Central memory CD8-positive, alpha-beta T cell (primary cell): Measurements from ENCODE around the gene MPST.

Source experiments
- ATAC-seq: fragments of 150-1000 bp; cut with Tn5 transposase; replicated peaks from 2 replicates; pipeline ENCODE4 v1.10.0; 2022; ENCODE audit warnings: mild to moderate bottlenecking, moderate FRiP score, moderate number of reproducible peaks; ENCODE audit not compliant: poor library complexity, severe bottlenecking; ENCODE audit errors: extremely low read depth
- DNase-seq, 2 donors: peaks; one replicate each; pipeline ENCODE4 v3.0.0; 2021; ENCODE audit warnings: low spot score in 2 of 2
- H3K27ac Mint-ChIP-seq: one replicate; pipeline ENCODE4 v1.8.0; 2022; ENCODE audit warnings: low read depth, mild to moderate bottlenecking, moderate library complexity, mixed read lengths
- H3K27me3 Mint-ChIP-seq: one replicate; pipeline ENCODE4 v1.8.0; 2022; ENCODE audit warnings: mixed read lengths
- H3K36me3 Mint-ChIP-seq: one replicate; pipeline ENCODE4 v1.8.0; 2022; ENCODE audit warnings: mild to moderate bottlenecking, moderate library complexity, mixed read lengths; ENCODE audit not compliant: insufficient read depth
- H3K4me1 Mint-ChIP-seq: one replicate; pipeline ENCODE4 v1.8.0; 2022; ENCODE audit warnings: mixed read lengths
- H3K4me3 Mint-ChIP-seq: one replicate; pipeline ENCODE4 v1.8.0; 2022; ENCODE audit warnings: mild to moderate bottlenecking, moderate library complexity, mixed read lengths
- H3K9me3 Mint-ChIP-seq: one replicate; pipeline ENCODE4 v1.8.0; 2022; ENCODE audit warnings: mixed read lengths

MPST gene

DNA sequence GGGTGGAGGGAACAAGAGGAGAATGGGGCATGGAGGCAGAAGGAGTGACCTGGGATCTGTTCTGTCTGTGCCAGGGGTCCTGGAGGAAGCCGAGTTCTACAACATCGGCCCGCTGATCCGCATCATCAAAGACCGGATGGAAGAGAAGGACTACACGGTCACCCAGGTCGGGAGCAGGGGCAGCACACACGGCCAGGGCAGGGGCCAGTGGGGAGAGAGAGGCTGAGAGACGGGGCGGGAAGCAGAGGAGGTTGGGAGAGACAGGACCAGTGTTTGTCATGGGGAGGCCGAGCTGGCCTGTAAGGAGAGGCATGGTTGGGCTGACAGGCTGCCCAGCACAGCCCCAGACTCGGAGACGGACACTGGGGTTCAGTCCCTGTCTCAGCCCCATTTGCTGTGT is 36.7 kb downstream of the MPST start:
- Mint-ChIP-seq H3K4me1 (peaks cover 21% of the 10 kb centered on the region), H3K27me3 (no peaks in the 10 kb centered on the region), H3K27ac (no peak overlapping the region), H3K36me3 (peaks cover 12% of the 10 kb centered on the region), H3K4me3 (no peak overlapping the region), H3K9me3 (no peaks in the 10 kb centered on the region)
- ATAC-seq (no peak), DNase-seq (no peak)

DNA sequence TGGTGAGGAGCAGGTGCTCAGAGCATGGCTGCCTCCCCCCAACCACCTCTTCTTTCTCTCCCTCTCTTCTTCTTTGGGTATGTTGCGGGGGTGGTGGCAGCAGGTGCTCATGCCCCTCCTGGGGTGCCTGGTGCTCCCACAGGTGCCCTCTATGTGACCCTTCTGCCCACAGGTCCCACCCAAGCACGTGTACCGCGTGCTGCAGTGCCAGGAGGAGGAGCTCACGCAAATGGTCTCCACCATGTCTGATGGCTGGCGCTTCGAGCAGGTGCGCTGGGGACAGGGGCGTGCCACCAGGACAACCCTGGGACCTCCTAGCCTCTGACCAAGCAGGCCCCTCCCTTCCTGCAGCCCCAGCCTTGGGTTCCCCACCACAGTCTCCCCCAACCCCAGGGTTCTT is 37.7 kb downstream of the MPST start:
- Mint-ChIP-seq H3K27ac (no peak overlapping the region), H3K9me3 (no peaks in the 10 kb centered on the region), H3K4me1 (peaks cover 23% of the 10 kb centered on the region), H3K4me3 (no peak overlapping the region), H3K27me3 (no peaks in the 10 kb centered on the region), H3K36me3 (peaks cover 12% of the 10 kb centered on the region)
- DNase-seq, result no peak
- no peak for ATAC-seq

DNA sequence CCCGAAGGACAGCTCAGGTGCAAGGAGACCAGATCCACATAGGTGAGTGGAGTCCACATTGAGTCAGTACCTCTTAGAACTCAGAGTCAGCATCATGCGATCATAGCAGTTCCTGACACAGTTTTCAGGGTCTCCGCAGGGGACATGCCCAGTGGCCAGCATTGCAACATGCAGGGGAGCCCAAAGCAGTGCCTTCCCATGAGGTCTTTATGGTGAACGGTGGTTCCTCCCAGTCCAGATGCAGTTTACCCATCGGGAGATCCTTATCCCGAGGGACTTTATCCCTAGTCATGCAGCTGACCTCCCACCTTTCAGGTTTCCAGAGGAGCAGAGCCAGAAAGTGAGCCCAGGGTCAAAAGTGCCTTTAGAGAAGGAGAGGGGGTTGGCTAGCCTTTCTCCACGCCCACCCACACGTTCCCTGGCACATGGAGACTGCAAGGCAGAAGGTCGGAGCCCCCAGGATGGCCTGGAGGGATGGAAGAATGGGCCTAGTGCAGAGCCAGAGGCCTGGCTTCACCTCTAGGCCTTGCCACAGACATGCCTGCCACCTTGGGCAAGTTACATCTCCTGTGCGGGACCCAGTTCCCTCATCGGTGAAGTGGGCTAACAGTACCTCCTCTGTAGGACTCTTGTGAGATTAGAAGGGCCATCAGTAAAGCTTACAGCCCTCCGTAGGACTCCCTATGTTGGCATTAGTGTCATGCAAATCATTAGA is 38.4 kb downstream of the MPST start:
- no peak overlapping the region for H3K27ac Mint-ChIP-seq
- H3K4me3 Mint-ChIP-seq, result no peak overlapping the region
- H3K4me1 Mint-ChIP-seq, result peaks cover 17% of the 10 kb centered on the region
- H3K36me3 Mint-ChIP-seq, result peaks cover 12% of the 10 kb centered on the region
- H3K9me3 Mint-ChIP-seq, result no peaks in the 10 kb centered on the region
- ATAC-seq (no peak), DNase-seq (no peak)
- no peaks in the 10 kb centered on the region for H3K27me3 Mint-ChIP-seq

DNA sequence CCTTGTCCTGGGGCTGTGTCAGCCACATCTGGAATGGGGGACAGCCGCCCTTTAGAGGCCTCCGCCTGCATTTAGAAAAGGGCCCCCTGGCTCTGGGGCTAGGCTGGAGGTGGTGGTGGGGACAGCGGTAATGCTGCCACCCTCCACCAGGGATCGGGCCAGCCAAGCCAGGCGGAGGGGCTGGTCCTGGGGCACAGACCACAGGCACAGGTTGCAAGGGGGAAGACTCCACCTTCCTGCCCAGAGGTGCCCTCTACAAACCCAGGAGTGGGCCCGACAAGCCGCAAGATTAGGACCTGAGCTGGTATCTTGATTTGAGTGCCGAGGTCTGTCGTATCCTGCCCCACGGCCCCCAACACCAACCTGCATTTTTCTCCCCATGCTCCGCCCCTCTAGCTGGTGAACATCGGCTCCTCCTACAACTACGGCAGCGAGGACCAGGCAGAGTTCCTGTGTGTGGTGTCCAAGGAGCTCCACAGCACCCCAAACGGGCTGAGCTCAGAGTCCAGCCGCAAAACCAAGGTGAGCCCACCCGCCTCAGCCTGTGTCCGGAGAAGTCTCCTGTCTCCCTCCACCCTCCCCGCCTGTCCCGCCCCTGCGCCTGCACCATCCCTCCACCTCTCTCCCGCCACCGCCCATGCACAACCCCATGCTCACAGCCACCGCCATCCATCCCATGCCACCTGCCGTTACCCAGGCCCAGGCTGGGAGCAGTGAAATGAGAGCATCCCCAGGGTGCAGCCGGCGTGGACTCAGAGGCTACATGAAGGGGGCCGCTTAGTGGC is 39.6 kb downstream of the MPST start:
- no peak overlapping the region for H3K27ac Mint-ChIP-seq
- DNase-seq, result no peak
- H3K4me3 Mint-ChIP-seq, result no peak overlapping the region

DNA sequence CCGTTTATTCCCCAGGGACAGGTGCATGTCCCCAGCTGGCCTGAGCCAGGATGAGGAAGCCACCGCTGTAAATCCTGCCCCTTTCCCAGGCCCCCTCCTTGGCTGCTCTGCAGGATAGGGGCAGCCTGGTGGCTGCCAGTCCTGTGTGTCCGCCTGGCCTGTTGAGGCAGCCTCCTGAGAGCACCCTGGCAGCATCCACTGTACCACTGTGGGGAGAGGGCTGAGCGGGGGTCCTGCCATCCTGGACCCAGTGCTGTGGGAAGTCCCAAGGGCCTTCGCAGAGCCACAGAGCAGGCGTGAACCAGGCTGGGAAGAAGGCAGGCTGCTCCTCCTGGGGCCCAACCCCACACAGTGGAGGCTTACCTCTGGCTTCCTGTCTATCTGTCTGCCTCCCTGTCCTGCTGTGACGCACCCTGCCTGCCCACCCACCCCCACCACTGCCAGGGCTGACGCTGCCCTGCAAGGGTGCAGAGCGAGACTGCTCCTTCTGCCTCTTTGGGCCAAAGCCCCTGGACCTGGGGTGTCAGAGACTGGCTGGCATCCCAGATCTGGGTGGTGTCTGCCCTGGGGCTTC is 40.4 kb downstream of the MPST start:
- DNase-seq (no peak), ATAC-seq (peak; percentile 85)
- Mint-ChIP-seq H3K27me3 (no peaks in the 10 kb centered on the region), H3K4me3 (no peak overlapping the region), H3K9me3 (no peaks in the 10 kb centered on the region), H3K4me1 (peaks cover 17% of the 10 kb centered on the region), H3K27ac (no peak overlapping the region), H3K36me3 (peaks cover 12% of the 10 kb centered on the region)

More for the DNA sequence above, 39.6 kb downstream of the MPST start:
- Mint-ChIP-seq H3K4me1 (peaks cover 17% of the 10 kb centered on the region), H3K9me3 (no peaks in the 10 kb centered on the region), H3K36me3 (peaks cover 12% of the 10 kb centered on the region), H3K27me3 (no peaks in the 10 kb centered on the region)
- ATAC-seq, result no peak

DNA sequence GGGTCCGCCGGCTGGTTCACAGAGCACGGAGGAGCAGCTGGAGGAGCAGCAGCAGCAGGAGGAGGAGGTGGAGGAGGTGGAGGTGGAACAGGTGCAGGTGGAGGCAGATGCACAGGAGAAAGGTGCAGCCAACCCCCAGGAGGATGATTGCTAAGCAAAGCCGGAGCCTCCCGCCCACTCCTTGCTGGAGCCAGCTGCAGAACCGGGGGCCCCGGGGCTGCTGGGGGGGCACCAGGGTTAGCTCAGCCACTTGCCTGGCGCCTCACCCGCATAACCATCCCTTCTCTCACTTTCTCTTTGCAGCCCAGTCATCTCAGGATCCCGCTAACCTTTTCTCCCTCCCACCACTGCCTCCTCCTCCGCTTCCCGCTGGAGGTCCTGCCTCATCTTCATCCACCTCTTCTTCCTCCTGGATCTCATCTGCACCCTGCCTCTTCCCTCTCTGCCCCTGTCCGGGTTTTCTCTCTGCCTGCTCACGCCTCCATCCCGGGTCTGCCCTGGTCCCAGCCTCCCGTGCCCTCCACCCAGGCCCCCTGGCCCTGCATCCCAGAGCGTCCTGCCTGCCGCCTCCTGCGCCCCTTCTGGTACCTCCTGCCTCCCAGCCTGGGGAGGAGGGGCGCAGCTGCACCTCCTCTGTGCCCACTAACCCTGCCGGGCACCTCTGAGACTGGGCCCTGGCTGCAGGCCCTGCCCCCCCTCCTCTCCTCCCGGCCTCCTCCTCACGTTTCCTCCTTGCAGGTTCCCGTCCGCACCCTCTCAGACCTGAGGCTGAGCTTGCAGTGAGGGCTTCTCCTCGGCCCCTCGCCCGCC is 41.5 kb downstream of the MPST start:
- Mint-ChIP-seq H3K27ac (peak overlapping the region; percentile 41), H3K36me3 (peaks cover 12% of the 10 kb centered on the region)

DNA sequence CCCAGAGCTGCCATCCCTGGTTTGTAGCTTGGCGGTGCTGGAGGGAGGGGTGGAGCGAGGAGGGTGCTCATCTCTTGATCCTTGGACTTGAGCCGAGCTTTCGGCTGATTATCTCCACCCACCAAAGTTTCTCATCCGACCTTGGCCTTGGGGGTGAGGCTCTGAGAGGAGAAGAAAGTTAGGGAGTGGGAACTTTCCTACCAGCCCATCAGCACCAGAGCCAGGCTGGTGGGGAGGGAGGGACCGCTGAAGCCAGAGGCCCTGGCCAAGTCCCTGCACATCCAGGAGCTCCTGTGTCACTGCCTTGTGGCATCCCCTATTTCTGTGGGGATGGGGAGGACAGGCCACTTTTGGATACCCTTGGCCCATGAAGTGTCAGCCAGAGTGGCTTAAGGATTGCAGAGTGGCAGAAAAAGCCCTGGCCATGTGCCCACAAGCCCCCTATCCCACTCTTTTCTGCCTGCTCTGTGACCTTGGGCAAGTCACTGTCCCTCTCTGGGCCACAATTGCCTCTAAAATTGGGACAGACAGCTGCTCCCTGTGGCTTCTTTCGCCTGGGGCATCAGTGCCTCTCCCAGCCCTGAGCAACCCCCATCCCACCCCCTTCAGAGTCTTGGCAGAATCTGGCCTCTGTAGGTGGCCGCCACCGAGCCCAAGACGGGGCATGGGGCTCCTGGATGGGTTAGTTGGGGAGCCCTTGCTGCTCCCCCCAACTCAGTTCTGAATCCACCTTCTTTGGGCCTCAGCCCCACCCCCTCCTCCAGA is 42.3 kb downstream of the MPST start:
- Mint-ChIP-seq H3K27ac (peak overlapping the region; percentile 41), H3K27me3 (no peaks in the 10 kb centered on the region), H3K4me1 (peaks cover 17% of the 10 kb centered on the region), H3K9me3 (no peaks in the 10 kb centered on the region), H3K36me3 (peaks cover 10% of the 10 kb centered on the region), H3K4me3 (peak overlapping the region; percentile 20)
- DNase-seq (no peak), ATAC-seq (no peak)

More for the DNA sequence above, 41.5 kb downstream of the MPST start:
- Mint-ChIP-seq H3K9me3 (no peaks in the 10 kb centered on the region), H3K4me3 (peak overlapping the region; percentile 20), H3K4me1 (peaks cover 17% of the 10 kb centered on the region), H3K27me3 (no peaks in the 10 kb centered on the region)
- peak; percentile 40 for ATAC-seq
- no peak for DNase-seq

DNA sequence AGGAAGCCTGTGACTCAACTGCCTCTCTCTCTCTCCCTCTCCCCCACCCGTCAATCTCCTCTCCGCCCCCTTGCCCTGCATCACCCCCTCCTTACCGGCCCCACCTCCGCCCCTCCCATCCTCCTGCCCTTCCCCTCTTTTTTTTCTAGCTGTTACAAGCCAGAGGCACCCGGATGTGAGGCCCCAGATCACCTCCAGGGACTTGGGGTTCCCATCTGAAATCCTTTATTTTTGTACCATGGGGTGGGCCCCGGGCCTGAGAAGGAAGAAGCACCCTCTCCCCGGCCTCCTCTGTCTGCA is 42.8 kb downstream of the MPST start:
- DNase-seq, result no peak
- no peak for ATAC-seq
- peaks cover 8% of the 10 kb centered on the region for H3K36me3 Mint-ChIP-seq
- no peak overlapping the region for H3K27ac Mint-ChIP-seq
- H3K4me1 Mint-ChIP-seq, result peaks cover 17% of the 10 kb centered on the region
- H3K4me3 Mint-ChIP-seq, result no peak overlapping the region
- H3K27me3 Mint-ChIP-seq, result no peaks in the 10 kb centered on the region
- no peaks in the 10 kb centered on the region for H3K9me3 Mint-ChIP-seq

DNA sequence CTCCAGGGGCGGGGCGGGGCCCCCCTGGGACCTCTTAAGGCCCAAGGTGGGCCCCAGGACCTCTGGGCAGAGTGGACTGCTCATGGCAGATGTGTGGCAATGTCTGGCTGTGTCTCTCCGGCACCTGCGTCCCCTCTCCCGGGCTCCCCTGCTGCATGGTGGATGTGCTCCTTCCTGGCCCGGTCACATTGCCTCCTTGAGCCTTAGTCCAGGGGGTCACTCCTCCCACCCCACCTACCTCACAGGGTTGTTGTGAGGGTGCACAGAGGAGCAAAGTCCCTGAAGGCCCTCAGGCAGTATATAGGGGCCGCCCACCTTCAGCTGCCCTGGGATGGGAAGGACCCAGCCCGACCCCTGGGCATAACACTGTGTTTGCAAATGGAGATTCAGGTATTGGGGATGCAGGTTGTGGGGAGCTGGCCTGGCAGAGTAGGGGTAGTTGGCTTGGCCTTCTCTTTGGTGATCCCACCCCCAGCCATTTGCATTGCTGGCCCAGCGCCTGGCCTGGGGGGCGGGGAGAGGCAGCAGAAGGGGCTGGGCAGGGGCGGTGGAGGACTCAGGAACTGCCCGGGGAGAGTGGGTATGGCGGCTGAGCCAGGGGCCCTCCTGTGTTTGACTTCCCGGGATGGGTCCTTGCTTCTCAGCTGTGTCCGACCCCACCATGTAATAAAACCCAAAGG is 43.3 kb downstream of the MPST start:
- Mint-ChIP-seq H3K9me3 (no peaks in the 10 kb centered on the region), H3K4me3 (no peak overlapping the region), H3K36me3 (peaks cover 5% of the 10 kb centered on the region), H3K27me3 (no peaks in the 10 kb centered on the region), H3K27ac (peak overlapping the region; percentile 57), H3K4me1 (peaks cover 17% of the 10 kb centered on the region)
- DNase-seq, result no peak
- no peak for ATAC-seq

DNA sequence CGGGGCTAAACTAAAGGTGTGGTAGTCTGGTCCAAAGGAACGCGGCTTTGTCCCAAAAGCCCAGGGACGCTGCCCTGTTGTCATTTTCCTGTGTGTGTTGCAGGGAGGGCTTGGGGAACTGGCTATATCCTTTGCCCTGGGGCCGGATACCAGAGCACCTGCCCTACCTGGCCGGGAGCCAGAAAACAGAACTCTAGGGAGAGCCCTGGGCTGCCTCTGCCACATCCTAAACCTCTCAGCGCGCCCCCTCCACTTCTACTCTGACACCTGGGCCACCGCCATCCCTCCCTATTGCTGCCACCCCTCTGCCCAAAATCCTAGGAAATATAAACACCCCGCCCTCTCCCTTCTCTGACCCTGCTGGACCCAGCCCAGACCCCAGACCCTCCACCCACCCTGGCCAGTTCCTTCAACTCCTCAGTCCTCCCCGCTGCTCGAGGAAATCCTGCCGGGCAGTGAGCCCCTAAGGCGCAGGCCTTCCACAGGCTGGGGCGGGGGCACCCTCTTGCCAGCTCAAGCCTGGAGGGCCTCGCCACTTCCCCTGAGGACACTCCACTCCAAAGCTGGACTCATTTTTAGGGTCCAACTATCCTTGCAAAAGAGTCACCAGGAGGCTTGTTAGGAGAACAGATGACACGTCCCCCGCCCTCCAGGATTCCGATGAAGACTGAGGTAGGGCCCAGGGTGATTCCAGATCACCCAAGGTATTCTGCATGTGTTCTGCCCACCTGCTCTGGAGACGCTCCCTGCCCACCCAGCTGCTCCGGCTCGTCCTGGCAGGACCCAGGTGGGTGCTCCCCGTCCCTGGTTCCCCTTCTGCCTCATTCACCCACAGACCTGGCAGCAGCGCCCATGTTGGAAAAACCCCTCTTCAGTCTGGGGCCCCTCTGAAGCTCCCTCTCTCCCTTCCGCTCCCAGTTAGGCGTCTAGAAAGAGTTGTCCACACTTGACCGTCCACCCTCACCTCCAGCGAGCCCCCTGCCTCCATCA is 44.2 kb downstream of the MPST start:
- ATAC-seq, result no peak
- no peak overlapping the region for H3K4me3 Mint-ChIP-seq
- H3K27me3 Mint-ChIP-seq, result no peaks in the 10 kb centered on the region
- DNase-seq, result no peak
- peak overlapping the region; percentile 57 for H3K27ac Mint-ChIP-seq
- H3K4me1 Mint-ChIP-seq, result peaks cover 17% of the 10 kb centered on the region
- H3K36me3 Mint-ChIP-seq, result peaks cover 4% of the 10 kb centered on the region
- H3K9me3 Mint-ChIP-seq, result no peaks in the 10 kb centered on the region

DNA sequence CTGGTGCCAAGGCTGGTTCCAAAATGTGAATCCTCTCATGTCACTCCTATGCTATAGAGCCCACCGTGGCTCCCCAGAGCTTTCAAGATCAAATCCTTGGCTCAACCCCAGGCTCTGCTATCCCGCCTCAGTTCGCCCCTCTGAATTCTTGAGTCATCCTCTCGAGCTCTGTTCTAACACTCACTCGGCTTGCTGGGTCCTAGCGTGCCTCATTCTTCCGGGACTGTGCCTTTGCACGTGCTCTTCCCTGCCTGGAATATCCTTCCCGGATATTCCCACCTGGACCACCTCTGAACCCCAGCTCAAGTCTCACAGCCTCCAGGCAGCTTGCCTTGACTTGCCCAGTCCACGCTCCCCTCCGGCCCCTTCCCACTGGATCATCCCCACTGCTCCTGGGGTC is 45.0 kb downstream of the MPST start:
- no peaks in the 10 kb centered on the region for H3K9me3 Mint-ChIP-seq
- no peak for ATAC-seq
- H3K4me1 Mint-ChIP-seq, result peaks cover 17% of the 10 kb centered on the region
- no peak for DNase-seq
- H3K4me3 Mint-ChIP-seq, result no peak overlapping the region
- H3K36me3 Mint-ChIP-seq, result peaks cover 4% of the 10 kb centered on the region
- H3K27me3 Mint-ChIP-seq, result peaks cover 3% of the 10 kb centered on the region
- no peak overlapping the region for H3K27ac Mint-ChIP-seq
